GM19328 (cell line): ENCODE measurements around the gene LRFN4.

Source experiments
- ATAC-seq: cut with Tn5 transposase; IDR thresholded peaks from one replicate; pipeline ENCODE4 v1.9.1; 2021; ENCODE audit warnings: mild to moderate bottlenecking, moderate library complexity; ENCODE audit not compliant: unreplicated experiment

Gene LRFN4

GRCh38 chr11:66869567-66869870, 12.7 kb downstream of the LRFN4 start:
- no peak for ATAC-seq

- ATAC-seq, result no peak
Observed at GRCh38 chr11:66870131-66870530, 13.3 kb downstream of the LRFN4 start.

GRCh38 chr11:66870616-66871520, 14.0 kb downstream of the LRFN4 start:
- no peak for ATAC-seq

- no peak for ATAC-seq
Observed at GRCh38 chr11:66871521-66871901, 14.6 kb downstream of the LRFN4 start.

GRCh38 chr11:66874232-66874631, 17.4 kb downstream of the LRFN4 start:
- no peak for ATAC-seq

- ATAC-seq, result no peak
Observed at GRCh38 chr11:66875378-66875777, 18.5 kb downstream of the LRFN4 start.

- ATAC-seq, result no peak
Observed at GRCh38 chr11:66877588-66878385, 20.9 kb downstream of the LRFN4 start.

- ATAC-seq, result no peak
Observed at GRCh38 chr11:66878474-66878873, 21.6 kb downstream of the LRFN4 start.

- ATAC-seq, result no peak
Observed at GRCh38 chr11:66879000-66879399, 22.1 kb downstream of the LRFN4 start.

- no peak for ATAC-seq
Observed at GRCh38 chr11:66879583-66879982, 22.7 kb downstream of the LRFN4 start.

- ATAC-seq, result no peak
Observed at GRCh38 chr11:66879999-66880398, 23.1 kb downstream of the LRFN4 start.

- ATAC-seq, result no peak
Observed at GRCh38 chr11:66880496-66881450, 23.9 kb downstream of the LRFN4 start.

- no peak for ATAC-seq
Observed at GRCh38 chr11:66881451-66881835, 24.6 kb downstream of the LRFN4 start.

- ATAC-seq, result no peak
Observed at GRCh38 chr11:66881927-66882452, 25.1 kb downstream of the LRFN4 start.

GRCh38 chr11:66882561-66883015, 25.7 kb downstream of the LRFN4 start:
- no peak for ATAC-seq

GRCh38 chr11:66883016-66883965, 26.4 kb downstream of the LRFN4 start:
- no peak for ATAC-seq

- ATAC-seq, result no peak
Observed at GRCh38 chr11:66884443-66884842, 27.6 kb downstream of the LRFN4 start.

- no peak for ATAC-seq
Observed at GRCh38 chr11:66885469-66885868, 28.6 kb downstream of the LRFN4 start.

GRCh38 chr11:66885950-66886440, 29.1 kb downstream of the LRFN4 start:
- no peak for ATAC-seq
